ENCODE data around the gene APOL2. TPM values are rescaled to one million over a fixed set of nuclear protein-coding genes. Genes with fewer than 3 reads are reported as not detected.

APOL2 gene
- total and polyA plus RNA-seq, 9 donors = 13.6 to 38.1 (median 28.2) TPM

- Histone ChIP-seq H3K4me1 (ENCODE audit: insufficient read depth) (peaks cover 17% of the 10 kb centered on the region), H3K27me3 (no peaks in the 10 kb centered on the region), H3K36me3 (no peaks in the 10 kb centered on the region), H3K9me3 (no peaks in the 10 kb centered on the region), H3K4me3 (no peak overlapping the region), H3K27ac (no peak overlapping the region)
- TF ChIP-seq CTCF (IDR thresholded peaks at IDR 0.05) (no peak), POLR2A (IDR thresholded peaks at IDR 0.05) (no peak), EP300 (IDR thresholded peaks at IDR 0.05) (no peak)
- WGBS, 3 donors = 73 to 83% (median 83%) methylated on average over 2 of the region's 2 CpGs
- DNase-seq = no peak
- intact Hi-C loops (cut with DNase I) = loop anchor here in 3 of 4 donors (5.0 to 10.0 kb wide), 2 partner anchors 90 to 93 kb away; no protein-coding TSS in a partner anchor
Measured at GRCh38 chr22:36194385-36194784, 44.9 kb downstream of the APOL2 start.

- Histone ChIP-seq H3K36me3 (no peaks in the 10 kb centered on the region), H3K9me3 (no peaks in the 10 kb centered on the region), H3K4me3 (no peak overlapping the region), H3K4me1 (ENCODE audit: insufficient read depth) (peaks cover 13% of the 10 kb centered on the region), H3K27me3 (no peaks in the 10 kb centered on the region), H3K27ac (no peak overlapping the region)
- TF ChIP-seq EP300 (IDR thresholded peaks at IDR 0.05) (no peak), POLR2A (IDR thresholded peaks at IDR 0.05) (no peak), CTCF (IDR thresholded peaks at IDR 0.05) (no peak)
- intact Hi-C loops (cut with DNase I) = loop anchor here in 3 of 4 donors (5.0 to 10.0 kb wide), 2 partner anchors 91 to 94 kb away; no protein-coding TSS in a partner anchor
- WGBS, 3 donors = 52 to 81% (median 73%) methylated on average over 3 of the region's 3 CpGs
- no peak for DNase-seq
Measured at GRCh38 chr22:36193577-36193976, 45.8 kb downstream of the APOL2 start.

- 72 to 78% (median 77%) methylated on average over 3 of the region's 3 CpGs for WGBS, 3 donors
- no peaks in the 10 kb centered on the region for H3K36me3 ChIP-seq
Measured at GRCh38 chr22:36193171-36193570, 46.2 kb downstream of the APOL2 start.

GRCh38 chr22:36192542-36192941, 46.8 kb downstream of the APOL2 start:
- Histone ChIP-seq H3K27ac (no peak overlapping the region), H3K36me3 (no peaks in the 10 kb centered on the region), H3K27me3 (no peaks in the 10 kb centered on the region), H3K4me1 (ENCODE audit: insufficient read depth) (peaks cover 6% of the 10 kb centered on the region), H3K4me3 (no peak overlapping the region), H3K9me3 (no peaks in the 10 kb centered on the region)
- TF ChIP-seq POLR2A (IDR thresholded peaks at IDR 0.05) (no peak), CTCF (IDR thresholded peaks at IDR 0.05) (no peak), EP300 (IDR thresholded peaks at IDR 0.05) (no peak)
- 58 to 85% (median 65%) methylated on average over 4 of the region's 4 CpGs for WGBS, 3 donors
- DNase-seq = no peak
- intact Hi-C loops (cut with DNase I) = loop anchor here in 3 of 4 donors (5.0 to 10.0 kb wide), 2 partner anchors 92 to 95 kb away; no protein-coding TSS in a partner anchor

More at GRCh38 chr22:36193171-36193570, 46.2 kb downstream of the APOL2 start:
- intact Hi-C loops (cut with DNase I) = loop anchor here in 3 of 4 donors (5.0 to 10.0 kb wide), 2 partner anchors 92 to 94 kb away; no protein-coding TSS in a partner anchor
- H3K4me3 ChIP-seq = no peak overlapping the region
- no peak for DNase-seq
- H3K27ac ChIP-seq = no peak overlapping the region
- H3K27me3 ChIP-seq = no peaks in the 10 kb centered on the region
- H3K4me1 ChIP-seq (ENCODE audit: insufficient read depth) = peaks cover 11% of the 10 kb centered on the region
- H3K9me3 ChIP-seq = no peaks in the 10 kb centered on the region
- TF ChIP-seq EP300 (IDR thresholded peaks at IDR 0.05) (no peak), POLR2A (IDR thresholded peaks at IDR 0.05) (no peak), CTCF (IDR thresholded peaks at IDR 0.05) (no peak)

All from ovary (tissue), 9 donors.